GM19043 (cell line): ENCODE results near the gene SLC25A10.

Experiments
- ATAC-seq: cut with Tn5 transposase; IDR thresholded peaks from one replicate; pipeline ENCODE4 v1.9.1; 2021; ENCODE audit warnings: low read depth; ENCODE audit not compliant: unreplicated experiment

The SLC25A10 gene

DNA sequence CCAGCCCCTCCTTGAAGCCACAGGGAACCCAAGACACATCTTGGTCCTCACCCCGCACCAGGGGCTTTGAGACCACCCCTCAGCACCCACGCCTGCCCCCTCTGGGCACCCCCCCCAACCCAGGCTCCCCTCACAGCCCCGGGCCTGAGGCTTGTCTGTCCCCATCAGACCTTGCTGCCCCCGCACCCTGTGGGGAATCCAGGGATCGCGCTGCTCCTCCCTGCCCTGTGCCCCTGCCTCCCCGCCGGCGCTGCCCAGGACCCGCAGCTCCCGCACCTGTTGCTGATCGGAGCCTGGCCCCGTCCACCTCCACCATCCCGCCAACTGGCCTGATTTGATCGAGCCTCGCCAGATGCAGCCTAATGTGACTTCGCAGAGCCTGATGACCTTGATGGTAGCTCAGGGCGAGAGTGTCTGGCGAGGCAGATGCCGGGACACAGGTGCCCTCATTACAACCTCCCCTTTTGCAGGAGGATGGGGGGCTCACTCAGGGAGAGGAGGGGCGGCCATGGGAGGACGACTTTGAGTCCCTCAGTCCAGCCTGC is 29.0 kb downstream of the SLC25A10 start:
- no peak for ATAC-seq

- no peak for ATAC-seq
Observed at GRCh38 chr17:81741594-81742452, 29.7 kb downstream of the SLC25A10 start.
